Thymus (tissue), 2 donors: ENCODE measurements around the gene RPS8. TPM values are rescaled to one million over a fixed set of nuclear protein-coding genes. Genes with fewer than 3 reads are reported as not detected.

Experiments
- polyA plus RNA-seq: library from polyadenylated mRNA; stranded (reverse); fragments of 200-250 nt; gene quantifications from one replicate; pipeline ENCODE4 v1.2.3, GENCODE V29; 2013
- total RNA-seq: library from RNA; stranded (reverse); fragments of 120-200 nt; gene quantifications from one replicate; pipeline ENCODE4 v1.2.4, GENCODE V29; 2013
- donor health status: healthy.

RPS8 gene
- total and polyA plus RNA-seq, 2 donors, result 3,262 to 3,732 TPM

Other genes starting within 250 kb of the RPS8 start
- gene TMEM53, start 101.1 kb upstream of the RPS8 start, total RNA-seq, result 2.7 TPM
- 5.5 TPM for gene TMEM53, start 101.1 kb upstream of the RPS8 start, polyA plus RNA-seq
- gene ARMH1, start 100.8 kb upstream of the RPS8 start, total RNA-seq, result 47.7 TPM
- gene ARMH1, start 100.8 kb upstream of the RPS8 start, polyA plus RNA-seq, result 577 TPM
- gene RNU5D-1, start 44.4 kb upstream of the RPS8 start, total RNA-seq, result 85.6 TPM
- not detected for gene RNU5D-1, start 44.4 kb upstream of the RPS8 start, polyA plus RNA-seq
- gene KIF2C, start 35.7 kb upstream of the RPS8 start, total RNA-seq, result 42.1 TPM
- gene KIF2C, start 35.7 kb upstream of the RPS8 start, polyA plus RNA-seq, result 6.2 TPM
- 0.28 TPM for gene BEST4, start 12.6 kb downstream of the RPS8 start, total RNA-seq
- gene BEST4, start 12.6 kb downstream of the RPS8 start, polyA plus RNA-seq, result 1.3 TPM
- gene PLK3, start 24.8 kb downstream of the RPS8 start, total RNA-seq, result 10.1 TPM
- gene PLK3, start 24.8 kb downstream of the RPS8 start, polyA plus RNA-seq, result 32.9 TPM
- 0.09 TPM for gene DYNLT4, start 31.8 kb downstream of the RPS8 start, total RNA-seq
- gene DYNLT4, start 31.8 kb downstream of the RPS8 start, polyA plus RNA-seq, result 0.09 TPM
- 0.42 TPM for gene BTBD19, start 33.0 kb downstream of the RPS8 start, total RNA-seq
- gene BTBD19, start 33.0 kb downstream of the RPS8 start, polyA plus RNA-seq, result 3.8 TPM
- gene PTCH2, start 67.7 kb downstream of the RPS8 start, total RNA-seq, result 0.33 TPM
- gene PTCH2, start 67.7 kb downstream of the RPS8 start, polyA plus RNA-seq, result 0.91 TPM
- gene EIF2B3, start 211.1 kb downstream of the RPS8 start, total RNA-seq, result 33.4 TPM
- 12.3 TPM for gene EIF2B3, start 211.1 kb downstream of the RPS8 start, polyA plus RNA-seq
- 8.0 TPM for gene HECTD3, start 235.8 kb downstream of the RPS8 start, total RNA-seq
- gene HECTD3, start 235.8 kb downstream of the RPS8 start, polyA plus RNA-seq, result 22.5 TPM
- 98.7 TPM for gene UROD, start 236.7 kb downstream of the RPS8 start, total RNA-seq
- 68.2 TPM for gene UROD, start 236.7 kb downstream of the RPS8 start, polyA plus RNA-seq